Endothelial cell of umbilical vein (primary cell): ENCODE results near the gene EFNB3. TPM values are rescaled to one million over a fixed set of nuclear protein-coding genes. Genes with fewer than 3 reads are reported as not detected.

ENCODE experiments used
- BruUV-seq: library from RNA; stranded (reverse); fragments of 400-500 nt; replicated peaks from 2 replicates; lab custom pipeline; 2021; lab: Mats Ljungman, UMichigan
- CTCF ChIA-PET: fragments of 300-600, 350-600 bp; sonication (Branson Sonifier 250); formaldehyde crosslinking; loops from one replicate; lab custom pipeline; 2021; ENCODE audit warnings: antibody characterized with exemption, inconsistent platforms; lab: Charles Lee
- POLR2A ChIA-PET: fragments of 300-600, 350-600 bp; sonication (Branson Sonifier 250); formaldehyde crosslinking; loops from one replicate; lab custom pipeline; 2021; ENCODE audit warnings: antibody characterized with exemption, inconsistent platforms; lab: Charles Lee
- DNase-seq: peaks from one replicate; pipeline ENCODE4 v3.0.0-alpha.2; 2011; ENCODE audit warnings: low read depth, low spot score
- FAIRE-seq: peaks from 2 replicates; lab custom pipeline; 2011; peaks lifted over from hg19 to GRCh38; lab: Jason Lieb, UNC
- H2AFZ ChIP-seq: 2 replicates; pipeline ENCODE4 v1.6.0; 2012; ENCODE audit warnings: low read depth, low read length, control low read depth, inconsistent platforms
- H3K27ac ChIP-seq: 2 replicates; pipeline ENCODE4 v1.5.1; 2011; ENCODE audit warnings: low read depth, mild to moderate bottlenecking, control low read depth, low read length, moderate library complexity; ENCODE audit not compliant: insufficient read depth
- H3K27me3 ChIP-seq, 2 experiments: 2 replicates each; pipeline versions ENCODE4 v1.6.0 to v1.6.1; 2011; ENCODE audit warnings: low read length in 2 of 2, mixed read lengths in 1 of 2; ENCODE audit not compliant: control insufficient read depth in 2 of 2, insufficient read depth in 2 of 2
- H3K36me3 ChIP-seq, 2 experiments: 2 replicates in 1 of 2; 3 replicates in 1 of 2; pipeline ENCODE4 v1.5.1; 2011; ENCODE audit warnings: low read length in 2 of 2, mild to moderate bottlenecking in 1 of 2, moderate library complexity in 1 of 2; ENCODE audit not compliant: control insufficient read depth in 2 of 2, insufficient read depth in 2 of 2; ENCODE audit errors: extremely low read depth in 1 of 2
- H3K4me1 ChIP-seq: 3 replicates; pipeline ENCODE4 v1.5.1; 2011; ENCODE audit warnings: mild to moderate bottlenecking, low read length; ENCODE audit not compliant: control insufficient read depth, insufficient read depth; ENCODE audit errors: extremely low read depth
- H3K4me2 ChIP-seq: 2 replicates; pipeline ENCODE4 v1.6.1; 2011; ENCODE audit warnings: low read length, control low read depth, mixed read lengths; ENCODE audit not compliant: insufficient read depth
- H3K4me3 ChIP-seq, 3 experiments: fragments of 200-600 bp in 1 of 3; sonication (generic), shearing (Covaris generic) in 1 of 3; replicated peaks in 1 of 3; 2 replicates each; pipeline ENCODE4 v1.5.1; 2011 to 2016; ENCODE audit warnings: control low read depth in 3 of 3, low read length in 3 of 3, mild to moderate bottlenecking in 2 of 3, inconsistent platforms in 1 of 3, low read depth in 1 of 3, moderate library complexity in 1 of 3; ENCODE audit not compliant: insufficient read depth in 1 of 3
- H3K79me2 ChIP-seq: 2 replicates; pipeline ENCODE4 v1.6.0; 2012; ENCODE audit warnings: low read length, inconsistent platforms; ENCODE audit not compliant: control insufficient read depth, insufficient read depth
- H3K9ac ChIP-seq: replicated peaks from 2 replicates; pipeline ENCODE3; 2011; ENCODE audit warnings: low read length, control low read depth; ENCODE audit not compliant: insufficient read depth; ENCODE audit errors: extremely low read depth
- H3K9me1 ChIP-seq: replicated peaks from 3 replicates; pipeline ENCODE4 v1.6.0; 2011; ENCODE audit warnings: mild to moderate bottlenecking, low read length; ENCODE audit not compliant: control insufficient read depth, insufficient read depth; ENCODE audit errors: extremely low read depth
- H3K9me3 ChIP-seq: replicated peaks from 2 replicates; pipeline ENCODE4 v1.5.1; 2012; ENCODE audit warnings: low read length, inconsistent platforms; ENCODE audit not compliant: control insufficient read depth, insufficient read depth
- H4K20me1 ChIP-seq: replicated peaks from 2 replicates; pipeline ENCODE3; 2011; ENCODE audit warnings: mild to moderate bottlenecking, low read length; ENCODE audit not compliant: control insufficient read depth, insufficient read depth; ENCODE audit errors: extremely low read depth
- EZH2 ChIP-seq: IDR thresholded peaks from 2 replicates; pipeline ENCODE4 v1.6.1; 2012; ENCODE audit warnings: borderline replicate concordance, low read depth, mild to moderate bottlenecking, moderate library complexity, low read length, inconsistent platforms; ENCODE audit not compliant: severe bottlenecking
- FOS ChIP-seq: IDR thresholded peaks from 2 replicates; pipeline ENCODE4 v1.6.1; 2011; ENCODE audit warnings: mild to moderate bottlenecking, low read length, moderate library complexity, borderline replicate concordance; ENCODE audit not compliant: insufficient read depth
- GATA2 ChIP-seq: IDR thresholded peaks from 2 replicates; pipeline ENCODE4 v1.7.0; 2011; ENCODE audit warnings: low read depth, mild to moderate bottlenecking, moderate library complexity, mixed read lengths, low read length; ENCODE audit not compliant: insufficient read length, insufficient read depth
- JUN ChIP-seq: IDR thresholded peaks from 2 replicates; pipeline ENCODE4 v1.6.1; 2011; ENCODE audit warnings: borderline replicate concordance, low read depth; ENCODE audit not compliant: insufficient read length, insufficient read depth
- MYC ChIP-seq: IDR thresholded peaks from one replicate; pipeline ENCODE4 v1.6.1; 2011; ENCODE audit warnings: mild to moderate bottlenecking, low read depth, low read length
- POLR2A ChIP-seq: IDR thresholded peaks from 2 replicates; pipeline ENCODE4 v1.6.1; 2012; ENCODE audit warnings: low read depth, mild to moderate bottlenecking, control low read depth, low read length
- POLR2AphosphoS5 ChIP-seq: IDR thresholded peaks from 2 replicates; pipeline ENCODE4 v1.6.1; 2012; ENCODE audit warnings: low read depth, mild to moderate bottlenecking, control low read depth, low read length, moderate library complexity; ENCODE audit not compliant: insufficient read depth
- dilution Hi-C: fragments of 300-500 bp; cut with MboI; formaldehyde crosslinking; loops from one replicate; pipeline ENCODE4 v1.15.0; 2019; ENCODE audit warnings: low sequenced_read_pairs; ENCODE audit not compliant: extremely low pct_ligation_motif_present
- intact Hi-C: fragments of 100-400 bp; cut with micrococcal nuclease; formaldehyde crosslinking; loops from one replicate; pipeline ENCODE4 v1.10.0; 2022
- polyA plus RNA-seq, 4 experiments: library from polyadenylated mRNA; depleted of rRNA in 3 of 4; stranded (reverse) in 3 of 4; unstranded in 1 of 4; fragments of >200 nt; gene quantifications; 2 replicates each; pipeline versions ENCODE4 v1.2.1 to v1.2.3, GENCODE V29; 2011 to 2012; ENCODE audit warnings: missing spikeins in 1 of 4
- total RNA-seq: library from RNA; stranded (reverse); gene quantifications from 2 replicates; pipeline ENCODE4 v1.2.3, GENCODE V29; 2021
- TF ChIP-seq, protein P1 (sequence below): IDR thresholded peaks from 2 replicates; pipeline ENCODE4 v1.6.1; 2011; ENCODE audit not compliant: insufficient read depth, insufficient read length
- TF ChIP-seq, protein P2 (sequence below), 2 donors: IDR thresholded peaks; 1 replicate in 1 of 2; 2 replicates in 1 of 2; pipeline ENCODE4 v1.5.1; 2011; ENCODE audit warnings: low read length in 2 of 2, mild to moderate bottlenecking in 2 of 2, moderate library complexity in 2 of 2, control low read depth in 1 of 2, inconsistent platforms in 1 of 2, low read depth in 1 of 2; ENCODE audit not compliant: insufficient read depth in 1 of 2; ENCODE audit errors: extremely low read depth in 1 of 2

Gene EFNB3
- total and polyA plus RNA-seq, 2 donors (not counting 3 experiments of a cell fraction or from before 2014, with no cell fraction given), result 1.1 to 2.9 TPM

DNA sequence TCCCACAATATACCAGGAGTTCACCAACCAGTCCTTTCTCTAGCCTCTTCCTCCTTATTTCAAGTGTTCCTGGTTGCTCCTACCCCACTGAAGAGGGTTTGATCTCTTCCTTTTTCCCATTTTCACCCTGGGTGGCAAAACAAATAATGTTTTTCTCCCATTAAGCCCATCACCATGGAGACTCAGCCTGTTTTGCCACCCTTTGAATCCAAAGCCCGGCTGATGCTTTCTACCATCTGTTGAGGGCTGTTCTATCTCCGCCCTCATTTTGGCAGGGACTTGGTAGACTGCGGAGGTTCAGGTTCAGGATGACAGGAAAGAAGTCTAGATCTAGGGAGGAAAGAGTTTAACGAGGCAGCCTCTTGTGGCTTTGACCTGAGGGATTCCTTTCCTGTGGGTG is 15.1 kb downstream of the EFNB3 start:
- Histone ChIP-seq H3K4me2 (no peak overlapping the region), H3K27ac (no peak overlapping the region), H3K36me3 (no peaks in the 10 kb centered on the region), H3K27me3 (peaks cover 25 to 40% of the 10 kb centered on the region in 2 experiments), H3K9me1 (no peaks in the 10 kb centered on the region), H3K4me1 (peaks cover 5% of the 10 kb centered on the region), H3K9me3 (no peaks in the 10 kb centered on the region), H4K20me1 (no peaks in the 10 kb centered on the region), H2AFZ (no peak overlapping the region), H3K79me2 (no peaks in the 10 kb centered on the region), H3K4me3 (no peak overlapping the region), H3K9ac (no peak overlapping the region)
- intact Hi-C loops, result no loop called here
- DNase-seq (no peak), FAIRE-seq (no peak)
- CTCF ChIA-PET, result interaction anchor here (1.0 to 1.5 kb wide), 3 partner anchors 11 to 321 kb away, joined by 3 to 6 read pairs (median 5); partner anchors contain the start of gene WRAP53
- POLR2A ChIA-PET, result no interaction called here
- TF ChIP-seq, protein P1, sequence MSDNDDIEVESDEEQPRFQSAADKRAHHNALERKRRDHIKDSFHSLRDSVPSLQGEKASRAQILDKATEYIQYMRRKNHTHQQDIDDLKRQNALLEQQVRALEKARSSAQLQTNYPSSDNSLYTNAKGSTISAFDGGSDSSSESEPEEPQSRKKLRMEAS, result no peak
- no peak for TF ChIP-seq JUN
- no peak for TF ChIP-seq FOS
- no peak for TF ChIP-seq EZH2
- no peak for TF ChIP-seq GATA2
- no peak for TF ChIP-seq POLR2A
- no peak for TF ChIP-seq MYC
- TF ChIP-seq POLR2AphosphoS5, result no peak
- TF ChIP-seq, protein P2, sequence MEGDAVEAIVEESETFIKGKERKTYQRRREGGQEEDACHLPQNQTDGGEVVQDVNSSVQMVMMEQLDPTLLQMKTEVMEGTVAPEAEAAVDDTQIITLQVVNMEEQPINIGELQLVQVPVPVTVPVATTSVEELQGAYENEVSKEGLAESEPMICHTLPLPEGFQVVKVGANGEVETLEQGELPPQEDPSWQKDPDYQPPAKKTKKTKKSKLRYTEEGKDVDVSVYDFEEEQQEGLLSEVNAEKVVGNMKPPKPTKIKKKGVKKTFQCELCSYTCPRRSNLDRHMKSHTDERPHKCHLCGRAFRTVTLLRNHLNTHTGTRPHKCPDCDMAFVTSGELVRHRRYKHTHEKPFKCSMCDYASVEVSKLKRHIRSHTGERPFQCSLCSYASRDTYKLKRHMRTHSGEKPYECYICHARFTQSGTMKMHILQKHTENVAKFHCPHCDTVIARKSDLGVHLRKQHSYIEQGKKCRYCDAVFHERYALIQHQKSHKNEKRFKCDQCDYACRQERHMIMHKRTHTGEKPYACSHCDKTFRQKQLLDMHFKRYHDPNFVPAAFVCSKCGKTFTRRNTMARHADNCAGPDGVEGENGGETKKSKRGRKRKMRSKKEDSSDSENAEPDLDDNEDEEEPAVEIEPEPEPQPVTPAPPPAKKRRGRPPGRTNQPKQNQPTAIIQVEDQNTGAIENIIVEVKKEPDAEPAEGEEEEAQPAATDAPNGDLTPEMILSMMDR (IDR thresholded peaks at IDR 0.05; ENCODE audit: extremely low read depth in 1 of 2, insufficient read depth in 1 of 2, low read depth in 1 of 2, low read length in 2 of 2), result no peak
- dilution Hi-C loops, result no loop called here
- no TSS peak for BruUV-seq
